ES-I3 (cell line): ENCODE measurements around the gene FABP3.

Experiments
- H3K36me3 ChIP-seq: 2 replicates; pipeline ENCODE4 v1.6.1; 2013; ENCODE audit warnings: mild to moderate bottlenecking, low read length, control low read depth, moderate library complexity; ENCODE audit not compliant: insufficient read depth
- H3K4me1 ChIP-seq: 2 replicates; pipeline ENCODE4 v1.6.1; 2013; ENCODE audit warnings: mild to moderate bottlenecking, control low read depth, low read length; ENCODE audit not compliant: insufficient read depth
- H3K9ac ChIP-seq: 2 replicates; pipeline ENCODE4 v1.6.1; 2013; ENCODE audit warnings: low read depth, mild to moderate bottlenecking, low read length, moderate library complexity
- H3K9me3 ChIP-seq: 2 replicates; pipeline ENCODE4 v1.6.1; 2013; ENCODE audit warnings: mild to moderate bottlenecking, low read length, moderate library complexity; ENCODE audit not compliant: control insufficient read depth, insufficient read depth

FABP3 gene

DNA sequence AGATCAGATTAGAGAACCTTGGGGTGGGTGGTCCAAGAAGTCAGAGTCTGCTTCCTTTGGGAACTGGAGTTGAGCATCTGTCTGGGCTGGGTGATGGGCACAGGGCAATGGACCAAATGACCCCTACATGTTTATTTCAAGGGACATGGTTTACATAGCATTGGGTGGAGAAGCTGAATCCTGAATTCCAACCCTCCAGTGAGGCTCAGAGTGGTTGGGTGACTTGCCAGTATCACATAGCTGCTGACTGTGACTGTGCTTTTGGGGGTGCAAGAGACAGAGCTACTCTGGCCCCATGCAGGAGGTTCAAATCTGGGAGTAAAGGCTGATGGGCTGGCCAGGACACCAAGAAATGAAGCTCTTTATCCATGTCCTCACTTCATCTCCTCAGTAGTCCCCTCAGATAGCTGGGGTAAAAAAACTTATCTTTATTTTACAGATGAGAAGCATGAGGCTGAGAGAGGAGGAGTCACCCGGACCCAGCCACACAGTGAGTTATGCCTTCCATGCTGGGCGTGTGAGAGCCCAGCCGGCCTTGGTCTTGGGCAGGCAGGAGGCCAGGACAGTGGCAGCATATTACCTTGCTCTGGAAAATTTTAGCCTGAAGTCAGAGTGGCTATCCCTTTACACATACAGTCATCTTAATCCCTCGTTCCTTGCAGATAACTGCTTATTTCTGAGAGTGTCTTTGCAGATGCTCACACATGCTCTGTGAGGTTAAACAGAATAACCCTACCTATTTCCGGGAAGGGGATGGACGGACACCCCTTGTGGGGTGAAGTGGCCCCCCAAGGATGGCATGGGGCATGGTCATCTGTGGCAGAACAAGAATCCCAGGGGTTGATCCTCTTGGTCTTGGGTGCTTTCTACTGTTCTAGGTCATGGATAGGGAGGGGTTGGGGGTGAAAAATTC, 37.3 kb upstream of the FABP3 start:
- Histone ChIP-seq H3K9me3 (no peaks in the 10 kb centered on the region), H3K36me3 (no peaks in the 10 kb centered on the region; the same call in 1 of the 2 replicates), H3K4me1 (peaks cover 16% of the 10 kb centered on the region), H3K9ac (no peak overlapping the region)

DNA sequence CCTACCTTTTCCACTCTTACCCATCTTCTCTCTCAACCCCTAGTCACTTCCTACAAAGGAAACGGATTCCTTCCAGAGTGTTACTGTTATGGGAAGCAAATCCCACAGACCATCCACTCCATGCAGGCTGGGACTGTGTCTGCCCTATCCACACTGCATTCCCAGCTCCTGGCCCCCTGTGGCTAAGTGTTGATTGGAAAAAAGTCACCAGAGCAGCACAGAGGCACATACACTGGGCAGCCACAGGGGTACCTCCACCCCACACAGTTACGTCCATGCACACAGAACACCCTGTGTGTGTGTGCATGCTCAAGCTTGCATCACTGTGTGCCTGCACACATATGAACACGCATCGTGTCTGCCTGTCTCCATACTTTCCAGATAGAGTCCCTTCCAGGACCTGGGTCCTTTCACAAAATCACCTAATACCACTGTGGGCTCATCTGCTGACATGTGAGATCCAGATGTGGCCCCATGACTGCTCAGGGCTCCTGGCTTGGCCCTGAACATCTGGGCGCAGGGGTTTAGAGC, 36.0 kb upstream of the FABP3 start:
- Histone ChIP-seq H3K9ac (no peak overlapping the region), H3K9me3 (no peaks in the 10 kb centered on the region), H3K4me1 (peaks cover 10% of the 10 kb centered on the region; the same call in 1 of the 2 replicates), H3K36me3 (no peaks in the 10 kb centered on the region)

DNA sequence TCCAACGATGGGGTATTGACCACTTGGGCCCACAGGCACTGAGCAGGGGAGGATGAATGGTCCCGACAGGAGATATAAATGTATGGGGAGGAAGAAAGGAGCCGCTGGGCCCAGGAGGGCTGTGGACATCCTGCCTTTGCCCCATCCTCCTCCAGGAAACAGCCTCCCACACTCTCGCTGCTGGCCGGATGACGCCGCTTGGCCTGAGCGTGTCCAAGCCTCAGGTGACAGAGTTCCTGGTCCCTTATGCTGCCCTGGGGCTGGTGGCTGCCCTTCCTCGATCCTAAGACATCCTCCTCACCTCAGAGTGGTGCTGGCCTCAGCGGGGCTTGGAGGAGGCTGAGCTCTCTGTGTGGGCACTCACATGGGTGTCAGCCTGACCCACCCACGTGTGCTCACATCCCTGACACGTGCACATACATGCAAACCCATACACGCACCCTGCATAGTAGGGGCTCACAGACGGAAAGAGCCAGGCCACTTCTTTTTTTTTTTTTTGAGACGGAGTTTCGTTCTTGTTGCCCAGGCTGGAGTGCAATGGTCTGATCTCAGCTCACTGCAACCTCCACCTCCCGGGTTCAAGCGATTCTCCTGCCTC, 34.3 kb upstream of the FABP3 start:
- peaks cover 10% of the 10 kb centered on the region; the same call in 1 of the 2 replicates for H3K4me1 ChIP-seq
- H3K36me3 ChIP-seq, result no peaks in the 10 kb centered on the region
- no peak overlapping the region for H3K9ac ChIP-seq
- no peaks in the 10 kb centered on the region for H3K9me3 ChIP-seq

DNA sequence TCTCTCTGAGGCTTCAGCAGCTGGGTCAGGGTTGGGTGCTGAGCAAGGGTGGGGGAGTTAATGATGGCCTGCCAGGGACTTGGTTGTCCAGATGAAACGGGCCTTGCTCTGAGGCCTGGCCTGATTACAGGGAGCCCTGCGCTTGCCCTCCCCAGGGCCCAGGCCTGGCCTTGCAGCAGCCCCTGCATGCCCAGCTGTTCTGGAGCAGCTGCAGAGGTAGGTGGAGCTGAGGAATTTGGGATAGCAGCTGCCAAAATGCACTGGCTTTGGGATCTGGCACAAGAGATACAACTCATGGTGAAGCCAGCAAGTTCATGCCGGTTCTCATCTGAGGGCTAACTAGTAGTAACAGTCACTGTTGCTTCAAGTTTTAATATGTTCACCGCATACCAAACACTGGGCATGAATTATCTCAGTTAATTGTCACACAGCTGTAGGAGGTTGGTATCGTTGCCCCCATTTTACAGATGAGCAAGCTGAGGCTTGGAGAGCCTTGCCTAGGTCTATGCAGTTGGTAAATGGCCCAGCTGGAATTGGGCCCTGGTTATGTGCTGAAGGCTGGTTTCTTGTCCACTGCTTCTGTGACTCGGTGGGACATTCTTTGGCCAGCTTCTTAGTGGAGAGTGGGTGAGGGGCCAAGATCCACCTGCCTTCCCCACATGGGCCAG, 32.8 kb upstream of the FABP3 start:
- Histone ChIP-seq H3K9ac (no peak overlapping the region), H3K36me3 (no peaks in the 10 kb centered on the region), H3K4me1 (peaks cover 10% of the 10 kb centered on the region; the same call in 1 of the 2 replicates)

DNA sequence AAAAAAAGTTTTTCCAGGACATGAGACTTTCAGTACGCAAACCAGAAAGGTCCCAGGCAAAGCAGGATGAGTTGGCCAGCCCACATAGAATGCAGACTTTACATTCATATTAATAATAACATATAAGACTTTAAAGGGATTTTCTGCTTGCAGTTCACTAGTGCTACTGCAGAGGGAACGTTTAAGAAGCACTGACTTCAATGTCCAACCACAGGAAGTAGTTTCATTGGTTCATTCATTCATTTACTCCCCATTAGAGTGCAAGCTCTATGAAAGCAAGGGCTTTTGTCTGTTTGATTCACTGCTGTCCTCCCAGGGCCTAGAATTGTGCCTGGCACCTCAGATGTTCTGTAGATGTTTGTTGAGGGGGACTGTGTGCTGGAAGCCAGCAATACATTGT, 28.4 kb upstream of the FABP3 start:
- H3K4me1 ChIP-seq, result peaks cover 3% of the 10 kb centered on the region; the same call in 1 of the 2 replicates
- no peaks in the 10 kb centered on the region for H3K36me3 ChIP-seq
- H3K9me3 ChIP-seq, result no peaks in the 10 kb centered on the region
- H3K9ac ChIP-seq, result no peak overlapping the region

More for the DNA sequence above, 32.8 kb upstream of the FABP3 start:
- no peaks in the 10 kb centered on the region for H3K9me3 ChIP-seq

DNA sequence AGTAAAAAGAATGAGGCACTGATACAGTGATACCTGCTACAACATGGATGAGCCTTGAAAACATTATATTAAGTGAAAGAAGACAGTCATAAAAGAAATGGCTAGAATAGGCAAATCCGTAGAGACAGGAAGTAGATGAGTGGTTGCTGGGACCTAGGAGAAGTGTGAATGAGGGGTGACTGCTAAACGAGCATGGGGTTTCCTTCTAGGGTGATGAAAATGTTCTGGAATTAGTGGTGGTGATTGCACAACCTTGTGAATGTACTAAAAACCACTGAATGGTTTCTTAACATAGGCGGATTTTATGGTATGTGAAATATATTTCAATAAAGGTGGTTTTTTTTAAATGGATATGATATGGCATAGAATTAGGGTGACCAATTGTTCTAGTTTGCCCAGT, 27.5 kb upstream of the FABP3 start:
- no peak overlapping the region for H3K9ac ChIP-seq
- H3K36me3 ChIP-seq, result no peaks in the 10 kb centered on the region
- H3K9me3 ChIP-seq, result no peaks in the 10 kb centered on the region
- peaks cover 3% of the 10 kb centered on the region; the same call in 1 of the 2 replicates for H3K4me1 ChIP-seq

DNA sequence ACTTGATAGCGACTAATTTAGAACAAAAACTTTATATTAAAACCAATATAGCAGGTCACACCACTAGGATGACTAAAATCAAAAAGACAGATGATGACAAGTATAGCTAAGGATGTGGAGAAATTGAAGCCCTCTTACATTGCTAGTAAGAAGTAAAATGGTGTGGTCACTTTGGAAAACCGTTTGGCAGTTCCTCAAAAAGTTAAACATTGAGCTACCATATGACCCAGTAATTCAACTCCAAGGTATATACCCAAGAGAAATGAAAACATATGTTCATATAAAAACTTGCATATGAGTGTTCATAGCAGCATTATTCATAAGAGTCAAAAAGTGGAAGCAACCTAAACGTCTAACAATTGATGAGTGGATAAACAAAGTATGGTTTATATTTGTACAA, 27.1 kb upstream of the FABP3 start:
- H3K9me3 ChIP-seq, result no peaks in the 10 kb centered on the region
- no peak overlapping the region for H3K9ac ChIP-seq
- no peaks in the 10 kb centered on the region for H3K36me3 ChIP-seq
- peaks cover 3% of the 10 kb centered on the region; the same call in 1 of the 2 replicates for H3K4me1 ChIP-seq

DNA sequence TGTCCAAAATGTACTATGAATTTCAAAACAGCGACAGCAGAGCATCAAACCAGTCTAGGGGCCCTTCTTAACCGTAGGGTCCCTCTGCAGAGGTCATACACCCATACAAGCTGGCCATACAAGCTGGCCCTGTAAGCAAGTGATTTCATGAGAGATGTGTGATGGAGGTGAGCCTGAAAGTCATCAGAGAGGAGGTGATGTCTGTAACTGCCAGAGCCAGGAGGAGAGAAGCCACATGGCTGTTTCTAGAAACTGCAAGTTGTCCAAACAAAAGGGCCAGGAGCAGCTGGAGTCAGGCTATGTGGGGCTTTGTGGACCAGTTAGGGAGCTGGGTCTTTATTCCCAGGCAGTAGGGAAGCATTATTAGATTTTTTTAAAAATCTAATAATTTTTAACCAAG, 25.4 kb upstream of the FABP3 start:
- Histone ChIP-seq H3K36me3 (no peaks in the 10 kb centered on the region), H3K9me3 (no peaks in the 10 kb centered on the region)

DNA sequence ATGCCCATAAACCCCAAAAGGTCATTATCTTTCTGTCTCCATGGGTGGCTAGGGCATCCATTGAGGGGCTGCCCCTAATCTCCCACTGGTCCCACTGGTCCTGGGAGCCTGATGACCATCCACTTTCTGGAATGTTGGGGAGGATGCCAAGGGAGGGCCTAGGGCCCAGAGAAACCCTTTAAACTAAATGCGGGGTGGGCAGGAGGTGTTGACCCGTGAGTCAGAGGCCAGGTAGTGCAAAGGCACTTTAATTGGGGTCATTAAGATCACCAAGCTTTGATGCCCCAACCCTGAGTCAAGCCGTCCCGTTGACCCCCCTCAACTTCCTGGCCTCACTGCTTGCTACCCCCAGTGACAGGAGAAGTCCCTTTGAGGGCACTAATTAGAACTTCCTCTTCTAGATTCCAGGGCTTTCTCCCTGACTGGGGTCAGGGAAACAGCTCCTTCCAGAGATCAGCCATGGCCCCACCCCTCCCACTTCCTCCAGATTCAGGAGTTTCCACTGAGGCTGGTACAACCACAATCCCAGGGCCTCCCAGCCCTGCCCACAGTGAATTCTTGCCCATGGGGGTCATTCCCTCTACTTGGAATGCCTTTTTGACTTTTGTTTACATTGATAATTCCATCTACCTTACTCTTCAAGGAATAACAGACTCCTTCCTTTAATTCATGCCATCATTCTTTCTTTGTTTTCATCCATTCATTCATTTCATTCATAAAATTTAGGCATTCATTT, 24.7 kb upstream of the FABP3 start:
- H3K36me3 ChIP-seq, result no peaks in the 10 kb centered on the region
- H3K9ac ChIP-seq, result no peak overlapping the region
- H3K4me1 ChIP-seq, result peaks cover 3% of the 10 kb centered on the region; the same call in 1 of the 2 replicates
- no peaks in the 10 kb centered on the region for H3K9me3 ChIP-seq

More for the DNA sequence above, 25.4 kb upstream of the FABP3 start:
- Histone ChIP-seq H3K9ac (no peak overlapping the region), H3K4me1 (peaks cover 3% of the 10 kb centered on the region; the same call in 1 of the 2 replicates)

DNA sequence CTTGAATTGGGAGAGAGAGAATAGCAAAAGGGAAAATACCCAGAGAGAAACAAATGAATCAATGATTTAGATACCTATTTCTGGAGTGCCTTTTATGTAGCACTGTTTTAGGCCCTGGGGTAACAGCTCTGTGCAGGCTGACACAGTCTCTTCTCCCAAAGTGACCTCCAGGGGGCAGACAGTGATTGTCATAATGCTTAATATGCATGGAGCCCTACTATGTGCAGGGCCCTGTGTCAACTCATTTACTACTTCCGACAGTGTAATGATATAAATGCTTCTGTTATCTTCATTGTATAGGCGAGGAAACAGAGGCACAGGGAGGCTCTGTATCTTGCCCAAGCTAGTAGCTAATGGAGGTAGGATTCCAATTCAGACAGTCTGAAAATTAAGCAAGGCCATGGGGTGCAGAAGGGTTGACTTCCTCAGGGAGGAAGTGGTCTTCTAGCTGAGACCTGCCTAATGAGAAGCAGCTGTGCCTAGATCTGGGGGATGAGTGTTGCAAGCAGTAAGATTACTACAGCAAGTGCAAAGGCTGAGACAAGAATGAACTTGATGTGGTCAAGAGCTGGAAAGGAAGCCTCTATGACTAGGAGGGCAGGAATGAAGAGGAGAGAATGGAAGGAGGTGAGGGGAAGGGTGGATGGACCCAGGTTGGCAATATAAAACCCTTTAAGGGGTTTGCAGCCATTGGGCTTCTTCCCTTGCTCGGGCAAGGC, 23.9 kb upstream of the FABP3 start:
- no peak overlapping the region for H3K9ac ChIP-seq
- H3K9me3 ChIP-seq, result no peaks in the 10 kb centered on the region
- H3K4me1 ChIP-seq, result peaks cover 3% of the 10 kb centered on the region; the same call in 1 of the 2 replicates

DNA sequence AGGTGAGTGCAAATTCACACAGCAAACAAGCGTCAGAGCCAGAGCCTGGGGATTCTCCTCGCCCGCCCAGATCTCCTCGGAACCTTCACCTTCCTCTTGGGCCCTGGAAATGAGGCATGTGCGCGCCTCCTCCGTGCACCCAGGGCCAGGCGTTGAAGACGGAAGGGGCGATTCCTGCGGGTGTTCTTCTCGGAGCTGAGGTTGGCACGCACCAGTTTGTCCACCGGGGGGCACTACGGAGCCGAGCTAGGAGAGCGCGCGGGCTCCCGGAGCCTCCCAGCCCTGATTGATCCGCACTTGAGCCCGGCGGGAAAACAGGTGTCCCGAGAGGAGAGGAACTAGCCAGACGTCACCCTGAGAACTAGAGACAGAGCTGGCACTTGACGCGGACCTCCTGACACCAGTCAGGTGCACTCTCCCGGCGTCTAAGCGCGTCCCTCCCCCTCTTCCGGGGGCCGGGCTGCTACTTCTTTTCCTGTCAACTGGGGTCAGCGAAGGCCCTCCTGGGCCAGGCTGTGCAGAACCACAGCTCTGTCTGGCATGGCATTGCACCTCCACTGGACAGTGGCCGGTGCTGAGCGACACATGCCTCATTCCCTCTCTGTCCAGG, 21.8 kb upstream of the FABP3 start:
- peak overlapping the region; percentile 41 for H3K9ac ChIP-seq
- no peaks in the 10 kb centered on the region for H3K9me3 ChIP-seq
- H3K4me1 ChIP-seq, result peaks cover 6% of the 10 kb centered on the region; the same call in 1 of the 2 replicates
- no peaks in the 10 kb centered on the region for H3K36me3 ChIP-seq

More for the DNA sequence above, 23.9 kb upstream of the FABP3 start:
- H3K36me3 ChIP-seq, result no peaks in the 10 kb centered on the region

DNA sequence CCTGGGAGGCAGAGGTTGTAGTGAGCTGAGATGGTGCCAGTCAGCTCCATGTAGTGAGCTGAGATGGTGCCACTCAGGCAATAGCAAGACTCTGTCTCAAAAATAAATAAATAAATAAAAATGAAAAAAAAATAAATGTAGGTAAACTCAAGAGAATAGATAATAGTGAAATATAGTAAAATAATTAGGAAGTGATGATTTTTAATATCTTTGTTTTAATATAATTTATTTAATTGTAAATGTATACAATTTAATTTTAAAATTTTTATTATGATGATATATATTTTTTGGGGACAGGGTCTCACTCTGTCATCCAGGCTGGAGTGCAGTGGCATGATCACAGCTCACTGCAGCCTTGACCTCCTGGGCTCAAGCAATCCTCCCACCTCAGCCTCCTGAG, 20.6 kb upstream of the FABP3 start:
- no peak overlapping the region for H3K9ac ChIP-seq
- H3K4me1 ChIP-seq, result peaks cover 7% of the 10 kb centered on the region; the same call in 1 of the 2 replicates

DNA sequence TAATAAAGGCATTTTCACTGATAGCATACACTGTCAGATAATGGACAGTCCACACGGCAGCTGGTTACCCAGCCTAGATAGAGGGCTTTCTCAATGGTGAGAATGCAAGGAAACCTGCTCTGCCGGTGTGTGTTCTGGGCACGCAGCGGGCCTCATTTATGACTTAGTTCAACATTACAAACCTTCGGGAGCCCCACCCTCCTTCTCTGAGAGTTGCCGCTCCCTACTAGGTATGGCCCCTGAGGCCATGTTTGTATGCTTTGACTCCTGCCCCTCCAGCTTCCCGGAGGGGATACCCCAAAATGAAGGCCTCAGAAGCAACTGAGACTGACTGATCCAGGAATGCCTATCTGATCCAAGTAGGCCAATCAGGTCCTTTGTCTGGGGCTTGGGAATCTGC, 17.2 kb upstream of the FABP3 start:
- H3K36me3 ChIP-seq, result no peaks in the 10 kb centered on the region
- H3K9me3 ChIP-seq, result no peaks in the 10 kb centered on the region
- H3K4me1 ChIP-seq, result peaks cover 4% of the 10 kb centered on the region; the same call in 1 of the 2 replicates
- no peak overlapping the region for H3K9ac ChIP-seq

More for the DNA sequence above, 20.6 kb upstream of the FABP3 start:
- Histone ChIP-seq H3K36me3 (no peaks in the 10 kb centered on the region), H3K9me3 (no peaks in the 10 kb centered on the region)
